Measurements from ENCODE around the gene NTSR1.

DNA sequence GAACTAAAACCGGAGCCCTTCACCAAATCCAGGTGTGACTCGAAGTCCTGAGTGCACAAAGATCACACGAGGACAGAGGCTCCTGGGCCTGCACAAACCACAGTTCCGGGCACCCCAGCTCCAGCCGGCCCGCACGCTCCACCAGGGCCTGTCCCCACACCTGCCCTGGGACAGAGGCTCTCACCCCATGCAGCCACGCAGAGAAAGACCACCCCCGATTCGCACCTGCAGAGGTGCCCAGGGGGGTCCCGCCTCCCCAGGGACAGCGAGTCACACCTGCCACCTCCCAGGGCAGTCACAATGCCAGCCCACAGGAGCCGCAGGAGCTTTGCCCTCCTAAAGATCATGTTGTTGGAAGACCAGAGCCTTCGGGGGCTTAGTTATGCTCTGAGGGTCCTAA is 62.3 kb downstream of the NTSR1 start:
- TF ChIP-seq, protein P1, sequence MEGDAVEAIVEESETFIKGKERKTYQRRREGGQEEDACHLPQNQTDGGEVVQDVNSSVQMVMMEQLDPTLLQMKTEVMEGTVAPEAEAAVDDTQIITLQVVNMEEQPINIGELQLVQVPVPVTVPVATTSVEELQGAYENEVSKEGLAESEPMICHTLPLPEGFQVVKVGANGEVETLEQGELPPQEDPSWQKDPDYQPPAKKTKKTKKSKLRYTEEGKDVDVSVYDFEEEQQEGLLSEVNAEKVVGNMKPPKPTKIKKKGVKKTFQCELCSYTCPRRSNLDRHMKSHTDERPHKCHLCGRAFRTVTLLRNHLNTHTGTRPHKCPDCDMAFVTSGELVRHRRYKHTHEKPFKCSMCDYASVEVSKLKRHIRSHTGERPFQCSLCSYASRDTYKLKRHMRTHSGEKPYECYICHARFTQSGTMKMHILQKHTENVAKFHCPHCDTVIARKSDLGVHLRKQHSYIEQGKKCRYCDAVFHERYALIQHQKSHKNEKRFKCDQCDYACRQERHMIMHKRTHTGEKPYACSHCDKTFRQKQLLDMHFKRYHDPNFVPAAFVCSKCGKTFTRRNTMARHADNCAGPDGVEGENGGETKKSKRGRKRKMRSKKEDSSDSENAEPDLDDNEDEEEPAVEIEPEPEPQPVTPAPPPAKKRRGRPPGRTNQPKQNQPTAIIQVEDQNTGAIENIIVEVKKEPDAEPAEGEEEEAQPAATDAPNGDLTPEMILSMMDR (IDR thresholded peaks at IDR 0.05 in 4 of 5, conservative IDR thresholded peaks at IDR 0.05 in 1 of 5) = no peak
- TF ChIP-seq POLR2A (IDR thresholded peaks at IDR 0.05) = no peak
